ENCODE measurements around the gene KIRREL3. TPM values are rescaled to one million over a fixed set of nuclear protein-coding genes. Genes with fewer than 3 reads are reported as not detected.

KIRREL3 gene
- total RNA-seq, 3 donors from 2014 or later = 0.32 to 0.33 TPM; not detected in 1

DNA sequence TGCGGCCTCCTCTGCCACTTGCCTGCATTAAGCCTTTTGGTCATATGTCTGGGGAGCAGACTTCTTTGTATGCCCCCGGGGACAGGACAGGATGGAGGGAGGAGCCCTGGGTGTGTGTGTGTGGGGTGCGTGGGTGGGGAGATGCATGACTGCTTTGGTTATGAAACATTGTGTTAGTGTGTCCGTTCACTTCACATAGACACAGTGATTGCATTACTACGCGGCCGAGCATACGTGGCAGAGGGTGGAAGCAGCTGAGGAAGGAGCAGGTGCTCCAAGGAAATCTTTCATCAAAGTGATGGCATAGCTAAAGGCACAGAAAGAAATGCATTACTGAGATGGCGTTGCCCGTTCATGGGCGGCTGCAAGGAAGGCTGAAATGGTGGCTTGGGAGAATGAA lies 384.7 kb downstream of the KIRREL3 start:
- Histone ChIP-seq H3K27ac (no peak overlapping the region), H3K36me3 (no peaks in the 10 kb centered on the region), H3K4me3 (no peak overlapping the region), H3K9me3 (no peaks in the 10 kb centered on the region), H3K27me3 (no peaks in the 10 kb centered on the region), H3K4me1 (no peaks in the 10 kb centered on the region)
- no peak for TF ChIP-seq POLR2AphosphoS5 (IDR thresholded peaks at IDR 0.05)
- no peak for TF ChIP-seq POLR2A (IDR thresholded peaks at IDR 0.05)
- TF ChIP-seq, protein P1, sequence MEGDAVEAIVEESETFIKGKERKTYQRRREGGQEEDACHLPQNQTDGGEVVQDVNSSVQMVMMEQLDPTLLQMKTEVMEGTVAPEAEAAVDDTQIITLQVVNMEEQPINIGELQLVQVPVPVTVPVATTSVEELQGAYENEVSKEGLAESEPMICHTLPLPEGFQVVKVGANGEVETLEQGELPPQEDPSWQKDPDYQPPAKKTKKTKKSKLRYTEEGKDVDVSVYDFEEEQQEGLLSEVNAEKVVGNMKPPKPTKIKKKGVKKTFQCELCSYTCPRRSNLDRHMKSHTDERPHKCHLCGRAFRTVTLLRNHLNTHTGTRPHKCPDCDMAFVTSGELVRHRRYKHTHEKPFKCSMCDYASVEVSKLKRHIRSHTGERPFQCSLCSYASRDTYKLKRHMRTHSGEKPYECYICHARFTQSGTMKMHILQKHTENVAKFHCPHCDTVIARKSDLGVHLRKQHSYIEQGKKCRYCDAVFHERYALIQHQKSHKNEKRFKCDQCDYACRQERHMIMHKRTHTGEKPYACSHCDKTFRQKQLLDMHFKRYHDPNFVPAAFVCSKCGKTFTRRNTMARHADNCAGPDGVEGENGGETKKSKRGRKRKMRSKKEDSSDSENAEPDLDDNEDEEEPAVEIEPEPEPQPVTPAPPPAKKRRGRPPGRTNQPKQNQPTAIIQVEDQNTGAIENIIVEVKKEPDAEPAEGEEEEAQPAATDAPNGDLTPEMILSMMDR (IDR thresholded peaks at IDR 0.05) = no peak
- no peak for DNase-seq (ENCODE audit: low spot score in 2 of 2)
- intact Hi-C loops (cut with DNase I; ENCODE audit: low total_unique reads) = no loop called here

DNA sequence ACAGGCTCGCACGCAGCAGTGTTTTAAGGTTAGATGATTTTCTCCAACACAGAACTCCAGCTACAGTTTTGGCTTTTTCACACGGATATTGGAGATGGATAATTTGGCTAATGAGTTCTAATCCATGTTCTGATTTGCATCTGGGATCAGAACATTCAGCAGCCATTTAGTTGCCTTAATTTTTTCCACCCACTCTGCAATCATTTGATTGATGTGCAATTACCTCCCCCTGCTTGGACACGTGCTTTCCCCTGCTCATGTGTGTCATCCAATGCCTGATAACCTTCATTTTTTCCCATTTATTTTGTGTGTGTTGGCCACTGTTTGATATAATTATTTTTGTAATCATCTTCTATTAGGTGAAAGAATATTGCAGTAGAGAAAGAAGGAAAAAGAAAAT lies 387.3 kb downstream of the KIRREL3 start:
- TF ChIP-seq POLR2AphosphoS5 (IDR thresholded peaks at IDR 0.05) (no peak), POLR2A (IDR thresholded peaks at IDR 0.05) (no peak)
- TF ChIP-seq, protein P1 (IDR thresholded peaks at IDR 0.05) = no peak
- no peak overlapping the region for H3K27ac ChIP-seq
- no peaks in the 10 kb centered on the region for H3K36me3 ChIP-seq
- DNase-seq (ENCODE audit: low spot score in 2 of 2) = no peak
- H3K4me3 ChIP-seq = no peak overlapping the region
- intact Hi-C loops (cut with DNase I; ENCODE audit: low total_unique reads) = no loop called here
- H3K4me1 ChIP-seq = no peaks in the 10 kb centered on the region
- no peaks in the 10 kb centered on the region for H3K9me3 ChIP-seq
- no peaks in the 10 kb centered on the region for H3K27me3 ChIP-seq

DNA sequence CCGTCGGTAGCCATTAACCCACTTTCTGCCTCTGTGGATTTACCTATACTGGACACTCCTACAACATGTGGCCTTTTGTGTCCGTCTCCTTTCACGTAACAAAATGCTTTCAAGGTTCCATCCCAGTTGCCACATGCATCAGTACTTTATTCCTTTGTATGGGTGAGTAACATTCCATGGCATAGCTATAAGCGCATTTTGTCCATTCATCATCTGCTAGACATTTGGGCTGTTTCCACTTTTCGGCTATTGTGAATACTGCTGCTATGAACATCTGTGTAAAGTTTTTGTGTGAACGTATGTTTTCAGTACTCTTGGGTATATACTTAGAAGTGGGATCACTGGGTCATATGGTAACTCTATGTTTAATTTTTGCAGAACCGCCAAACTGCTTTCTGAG lies 387.9 kb downstream of the KIRREL3 start:
- Histone ChIP-seq H3K27me3 (no peaks in the 10 kb centered on the region), H3K9me3 (no peaks in the 10 kb centered on the region), H3K36me3 (no peaks in the 10 kb centered on the region), H3K27ac (no peak overlapping the region), H3K4me3 (no peak overlapping the region), H3K4me1 (no peaks in the 10 kb centered on the region)
- intact Hi-C loops (cut with DNase I; ENCODE audit: low total_unique reads) = no loop called here
- no peak for DNase-seq (ENCODE audit: low spot score in 2 of 2)
- TF ChIP-seq, protein P1 (IDR thresholded peaks at IDR 0.05) = no peak
- TF ChIP-seq POLR2A (IDR thresholded peaks at IDR 0.05) = no peak
- TF ChIP-seq POLR2AphosphoS5 (IDR thresholded peaks at IDR 0.05) = no peak

DNA sequence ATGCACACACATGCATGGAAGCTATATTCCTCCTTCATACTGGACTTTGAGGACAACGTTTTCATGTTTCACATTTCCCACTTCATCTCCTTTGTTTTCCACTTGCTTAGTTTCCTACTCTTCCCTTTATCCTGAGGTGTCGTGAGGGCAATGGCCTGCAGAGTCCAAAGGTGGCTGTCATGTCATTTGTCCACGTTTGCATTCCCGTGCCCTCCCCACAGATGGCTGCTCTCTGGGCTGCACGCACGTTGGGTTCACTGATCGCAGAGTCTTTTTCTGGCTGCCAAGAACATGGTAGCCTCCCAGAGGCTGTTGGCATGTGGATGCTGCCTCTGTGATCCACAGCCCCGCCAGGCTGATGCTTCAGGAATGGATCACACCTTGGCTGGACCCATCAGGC lies 389.1 kb downstream of the KIRREL3 start:
- Histone ChIP-seq H3K27me3 (no peaks in the 10 kb centered on the region), H3K4me1 (no peaks in the 10 kb centered on the region), H3K36me3 (no peaks in the 10 kb centered on the region), H3K9me3 (no peaks in the 10 kb centered on the region), H3K4me3 (no peak overlapping the region), H3K27ac (no peak overlapping the region)
- DNase-seq (ENCODE audit: low spot score in 2 of 2) = no peak
- intact Hi-C loops (cut with DNase I; ENCODE audit: low total_unique reads) = no loop called here
- TF ChIP-seq POLR2AphosphoS5 (IDR thresholded peaks at IDR 0.05) (no peak), POLR2A (IDR thresholded peaks at IDR 0.05) (no peak)
- TF ChIP-seq, protein P1 (IDR thresholded peaks at IDR 0.05) = no peak

DNA sequence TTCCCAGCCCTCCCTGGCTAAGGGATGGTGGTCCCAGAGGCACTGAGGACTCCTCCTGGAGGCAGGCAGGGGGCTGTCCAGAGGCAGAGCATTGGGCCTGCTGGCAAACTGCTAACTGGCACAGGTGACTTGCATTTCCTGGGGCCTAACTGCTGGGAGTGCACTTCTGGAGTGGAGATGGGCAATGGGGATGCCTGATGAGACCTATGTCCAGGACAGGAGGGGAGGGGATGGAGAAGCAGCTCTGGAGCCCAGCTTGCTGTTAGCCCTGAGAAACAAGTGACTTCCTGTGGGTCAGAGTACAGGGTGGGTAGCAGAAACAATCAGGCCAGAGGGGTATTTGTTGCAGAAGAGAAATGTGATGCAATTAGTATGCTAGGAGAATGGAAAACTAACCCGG lies 391.9 kb downstream of the KIRREL3 start:
- Histone ChIP-seq H3K4me1 (no peaks in the 10 kb centered on the region), H3K27ac (no peak overlapping the region), H3K4me3 (no peak overlapping the region), H3K9me3 (no peaks in the 10 kb centered on the region), H3K27me3 (no peaks in the 10 kb centered on the region), H3K36me3 (no peaks in the 10 kb centered on the region)
- intact Hi-C loops (cut with DNase I; ENCODE audit: low total_unique reads) = no loop called here
- TF ChIP-seq, protein P1 (IDR thresholded peaks at IDR 0.05) = no peak
- no peak for DNase-seq (ENCODE audit: low spot score in 2 of 2)
